Measurements from ENCODE around the gene LSS. TPM values are rescaled to one million over a fixed set of nuclear protein-coding genes. Genes with fewer than 3 reads are reported as not detected.

LSS gene
- total RNA-seq, 2 donors from 2014 or later: 56.7 to 85.2 TPM

- H3K4me3 Mint-ChIP-seq: no peak overlapping the region
These were observed 28.9 kb downstream of the LSS start for GRCh38 chr21:46199436-46200373.

GRCh38 chr21:46196733-46197132 lies 31.8 kb downstream of the LSS start:
- Mint-ChIP-seq H3K36me3 (ENCODE audit: low read depth) (peaks cover 72% of the 10 kb centered on the region), H3K4me1 (no peaks in the 10 kb centered on the region), H3K4me3 (no peak overlapping the region), H3K27ac (no peak overlapping the region), H3K27me3 (ENCODE audit: insufficient read depth) (no peaks in the 10 kb centered on the region), H3K9me3 (peaks cover 3% of the 10 kb centered on the region)
- Histone ChIP-seq H3K36me3 (ENCODE audit: control insufficient read depth, insufficient read depth, low read length) (peaks cover 57% of the 10 kb centered on the region), H3K27me3 (ENCODE audit: control insufficient read depth, insufficient read depth, low read length, poor library complexity, severe bottlenecking) (no peaks in the 10 kb centered on the region), H3K4me3 (ENCODE audit: low read length) (no peak overlapping the region), H3K4me1 (ENCODE audit: control insufficient read depth, insufficient read depth, low read length) (no peaks in the 10 kb centered on the region), H3K9ac (ENCODE audit: extremely low read depth, low read length, poor library complexity, severe bottlenecking) (no peak overlapping the region), H3K9me3 (ENCODE audit: control insufficient read depth, low read length) (peaks cover 4% of the 10 kb centered on the region), H3K27ac (ENCODE audit: low read depth, low read length) (no peak overlapping the region)
- peak; percentile 31 for DNase-seq
- no peak for TF ChIP-seq CTCF (conservative IDR thresholded peaks at IDR 0.05)
- 87 to 90% methylated on average over 12 to 20 of the region's 20 CpGs for WGBS, 2 experiments (ENCODE audit: insufficient coverage in 1 of 2, insufficient read length in 1 of 2)

More at GRCh38 chr21:46199436-46200373, 28.9 kb downstream of the LSS start:
- Mint-ChIP-seq H3K27ac (no peak overlapping the region), H3K36me3 (ENCODE audit: low read depth) (peaks cover 78% of the 10 kb centered on the region), H3K27me3 (ENCODE audit: insufficient read depth) (no peaks in the 10 kb centered on the region), H3K4me1 (no peaks in the 10 kb centered on the region), H3K9me3 (peaks cover 3% of the 10 kb centered on the region)
- DNase-seq: no peak
- peaks cover 4% of the 10 kb centered on the region for H3K9me3 ChIP-seq (ENCODE audit: control insufficient read depth, low read length)
- H3K4me3 ChIP-seq (ENCODE audit: low read length): no peak overlapping the region
- peaks cover 61% of the 10 kb centered on the region for H3K36me3 ChIP-seq (ENCODE audit: control insufficient read depth, insufficient read depth, low read length)
- H3K4me1 ChIP-seq (ENCODE audit: control insufficient read depth, insufficient read depth, low read length): no peaks in the 10 kb centered on the region
- H3K9ac ChIP-seq (ENCODE audit: extremely low read depth, low read length, poor library complexity, severe bottlenecking): no peak overlapping the region
- WGBS, 2 experiments (ENCODE audit: insufficient coverage in 1 of 2, insufficient read length in 1 of 2): 79 to 84% methylated on average over 7 to 11 of the region's 13 CpGs
- no peak overlapping the region for H3K27ac ChIP-seq (ENCODE audit: low read depth, low read length)
- no peak for TF ChIP-seq CTCF (conservative IDR thresholded peaks at IDR 0.05)
- H3K27me3 ChIP-seq (ENCODE audit: control insufficient read depth, insufficient read depth, low read length, poor library complexity, severe bottlenecking): no peaks in the 10 kb centered on the region

GRCh38 chr21:46195595-46196195 lies 32.9 kb downstream of the LSS start:
- Mint-ChIP-seq H3K4me3 (no peak overlapping the region), H3K27me3 (ENCODE audit: insufficient read depth) (no peaks in the 10 kb centered on the region), H3K4me1 (no peaks in the 10 kb centered on the region), H3K27ac (peak overlapping the region; percentile 64), H3K36me3 (ENCODE audit: low read depth) (peaks cover 71% of the 10 kb centered on the region), H3K9me3 (peaks cover 3% of the 10 kb centered on the region)
- H3K27ac ChIP-seq (ENCODE audit: low read depth, low read length): peak overlapping the region; percentile 53
- H3K9me3 ChIP-seq (ENCODE audit: control insufficient read depth, low read length): peaks cover 4% of the 10 kb centered on the region
- WGBS, 2 experiments (ENCODE audit: insufficient coverage in 1 of 2, insufficient read length in 1 of 2): 90% methylated on average over 18 to 20 of the region's 20 CpGs
- no peak overlapping the region for H3K4me3 ChIP-seq (ENCODE audit: low read length)
- H3K9ac ChIP-seq (ENCODE audit: extremely low read depth, low read length, poor library complexity, severe bottlenecking): no peak overlapping the region
- TF ChIP-seq CTCF (conservative IDR thresholded peaks at IDR 0.05): no peak
- H3K36me3 ChIP-seq (ENCODE audit: control insufficient read depth, insufficient read depth, low read length): peaks cover 55% of the 10 kb centered on the region
- no peaks in the 10 kb centered on the region for H3K27me3 ChIP-seq (ENCODE audit: control insufficient read depth, insufficient read depth, low read length, poor library complexity, severe bottlenecking)
- H3K4me1 ChIP-seq (ENCODE audit: control insufficient read depth, insufficient read depth, low read length): no peaks in the 10 kb centered on the region
- DNase-seq: peak; percentile 30

Data from endodermal cell (in vitro differentiated cells).